HuH-7 (cell line): ENCODE data around the gene URAD.
"Not testable (repeated sequence)": the region's sequence is repeated elsewhere in the genome, so short reads cannot be mapped to it uniquely, and the experiment has no call there.

Source experiments
- DNase-seq: peaks from one replicate; pipeline ENCODE4 v3.0.0; 2011; ENCODE audit warnings: low spot score

The URAD gene

GRCh38 chr13:27988520-27988919, at the start of gene URAD:
Gene URAD, minus strand, starts transcription at chr13:27988693. Its CDS starts 56 bp downstream, at chr13:27988637.
- DNase-seq: no peak

- DNase-seq: no peak
Measured at GRCh38 chr13:28037399-28037798, 48.9 kb upstream of the URAD start.

GRCh38 chr13:28035146-28035782, 46.8 kb upstream of the URAD start:
- DNase-seq: no peak

GRCh38 chr13:28033894-28034655, 45.6 kb upstream of the URAD start:
- DNase-seq: no peak

GRCh38 chr13:28032438-28032837, 43.9 kb upstream of the URAD start:
- not testable (repeated sequence) for DNase-seq

GRCh38 chr13:28031896-28032288, 43.4 kb upstream of the URAD start:
- DNase-seq: no peak

GRCh38 chr13:28031220-28031895, 42.9 kb upstream of the URAD start:
- DNase-seq: no peak

- DNase-seq: no peak
Measured at GRCh38 chr13:28027607-28028364, 39.3 kb upstream of the URAD start.

- DNase-seq: no peak
Measured at GRCh38 chr13:28027071-28027470, 38.6 kb upstream of the URAD start.

- no peak for DNase-seq
Measured at GRCh38 chr13:28026508-28026907, 38.0 kb upstream of the URAD start.

- no peak for DNase-seq
Measured at GRCh38 chr13:28022848-28023518, 34.5 kb upstream of the URAD start.

GRCh38 chr13:28014301-28014700, 25.8 kb upstream of the URAD start:
- no peak for DNase-seq

GRCh38 chr13:28013482-28013881, 25.0 kb upstream of the URAD start:
- no peak for DNase-seq

GRCh38 chr13:28012896-28013295, 24.4 kb upstream of the URAD start:
- DNase-seq: no peak

GRCh38 chr13:28012383-28012782, 23.9 kb upstream of the URAD start:
- DNase-seq: no peak

GRCh38 chr13:28010046-28010445, 21.6 kb upstream of the URAD start:
- DNase-seq: no peak

GRCh38 chr13:28005016-28005415, 16.5 kb upstream of the URAD start:
- not testable (repeated sequence) for DNase-seq

- no peak for DNase-seq
Measured at GRCh38 chr13:28002886-28003698, 14.6 kb upstream of the URAD start.

- DNase-seq: no peak
Measured at GRCh38 chr13:28001837-28002473, 13.5 kb upstream of the URAD start.

- DNase-seq: no peak
Measured at GRCh38 chr13:28001049-28001448, 12.6 kb upstream of the URAD start.
